K562 (cell line): ENCODE data around the gene RALGPS1. TPM values are rescaled to one million over a fixed set of nuclear protein-coding genes. Genes with fewer than 3 reads are reported as not detected.

Experiments used
- ATAC-seq: fragments of 200-7000 bp; cut with Tn5 transposase; 3 replicates; pipeline ENCODE4 v1.9.1; 2020; ENCODE audit warnings: moderate library complexity
- BruUV-seq: library from RNA; stranded (reverse); fragments of 400-500 nt; replicated peaks from 2 replicates; lab custom pipeline; 2021; lab: Mats Ljungman, UMichigan
- CTCF ChIA-PET: fragments of 300-600 bp; formaldehyde crosslinking; extraction: SDS; loops from one replicate; lab custom pipeline; 2021; ENCODE audit warnings: low intra/inter-chr PET ratio; lab: Yijun Ruan, JAX
- POLR2A ChIA-PET: fragments of 300-600, 350-650 bp; sonication (Branson Sonifier 250); formaldehyde crosslinking; extraction: SDS; loops from one replicate; lab custom pipeline; 2021; ENCODE audit warnings: antibody characterized with exemption, inconsistent platforms; lab: Yijun Ruan, JAX
- DNase-seq, 4 experiments: peaks; one replicate each; pipeline versions ENCODE4 v3.0.0 to v3.0.0-alpha.2; 2011 to 2018; ENCODE audit warnings: low spot score in 3 of 4, mixed read lengths in 3 of 4; ENCODE audit errors: extremely low read depth in 1 of 4
- FAIRE-seq: peaks from 2 replicates; lab custom pipeline; 2011; peaks lifted over from hg19 to GRCh38; lab: Jason Lieb, UNC
- H2AFZ ChIP-seq: 2 replicates; pipeline ENCODE4 v1.6.0; 2011; ENCODE audit warnings: low read depth, low read length, control low read depth, inconsistent platforms
- H3K27ac ChIP-seq: fragments of 200-600 bp; 3 replicates; pipeline ENCODE4 v1.8.0; 2011; ENCODE audit warnings: low read depth, mild to moderate bottlenecking, control low read depth, inconsistent platforms, low read length, moderate library complexity, mixed read lengths; ENCODE audit errors: extremely low read depth
- H3K27me3 ChIP-seq, 2 experiments: fragments of 300-600 bp in 1 of 2; 2 replicates in 1 of 2; 3 replicates in 1 of 2; pipeline versions ENCODE4 v1.6.0 to v1.8.0; 2011; ENCODE audit warnings: inconsistent platforms in 2 of 2, low read length in 2 of 2, mild to moderate bottlenecking in 1 of 2, mixed read lengths in 1 of 2, moderate library complexity in 1 of 2; ENCODE audit not compliant: control insufficient read depth in 2 of 2, insufficient read depth in 2 of 2
- H3K36me3 ChIP-seq: fragments of 300-600 bp; 3 replicates; pipeline ENCODE4 v1.8.0; 2011; ENCODE audit warnings: mild to moderate bottlenecking, low read length, inconsistent platforms; ENCODE audit not compliant: control insufficient read depth, insufficient read depth
- H3K4me1 ChIP-seq, 2 experiments: fragments of 200-600 bp in 1 of 2; replicated peaks in 1 of 2; 2 replicates in 1 of 2; 3 replicates in 1 of 2; pipeline versions ENCODE4 v1.5.1 to v1.8.0; 2011; ENCODE audit warnings: inconsistent platforms in 2 of 2, low read length in 2 of 2, mild to moderate bottlenecking in 1 of 2, mixed read lengths in 1 of 2, moderate library complexity in 1 of 2; ENCODE audit not compliant: control insufficient read depth in 2 of 2, insufficient read depth in 2 of 2
- H3K4me2 ChIP-seq: 2 replicates; pipeline ENCODE4 v1.6.1; 2011; ENCODE audit warnings: low read length, control low read depth, inconsistent platforms, mixed read lengths; ENCODE audit not compliant: insufficient read depth
- H3K4me3 ChIP-seq: fragments of 200-600 bp; sonication (generic), shearing (Covaris generic); 2 replicates; pipeline ENCODE4 v1.5.1; 2016; ENCODE audit warnings: control low read depth, inconsistent platforms
- H3K79me2 ChIP-seq: fragments of 200-600 bp; 3 replicates; pipeline ENCODE4 v1.8.0; 2011; ENCODE audit warnings: low read length, inconsistent platforms; ENCODE audit not compliant: control insufficient read depth, insufficient read depth
- H3K9ac ChIP-seq, 2 experiments: 2 replicates each; pipeline versions ENCODE4 v1.6.0 to v1.6.1; 2011; ENCODE audit warnings: low read depth in 2 of 2, low read length in 2 of 2, control low read depth in 1 of 2, inconsistent platforms in 1 of 2, mild to moderate bottlenecking in 1 of 2, mixed read lengths in 1 of 2; ENCODE audit not compliant: insufficient read depth in 1 of 2
- H3K9me1 ChIP-seq: one replicate; pipeline ENCODE4 v1.6.0; 2011; ENCODE audit warnings: inconsistent platforms, mild to moderate bottlenecking, low read length, moderate library complexity; ENCODE audit not compliant: control insufficient read depth, insufficient read depth
- H3K9me3 ChIP-seq: replicated peaks from 2 replicates; pipeline ENCODE4 v1.5.1; 2011; ENCODE audit warnings: low read depth, low read length, inconsistent platforms; ENCODE audit not compliant: control insufficient read depth, insufficient read depth
- H4K20me1 ChIP-seq: replicated peaks from 2 replicates; pipeline ENCODE4 v1.6.1; 2011; ENCODE audit warnings: low read length, inconsistent platforms, mixed read lengths; ENCODE audit not compliant: control insufficient read depth, insufficient read depth
- EP400 ChIP-seq: fragments of 450-650 bp; IDR thresholded peaks from 2 replicates; pipeline ENCODE4 v1.6.1; 2017; ENCODE audit warnings: antibody characterized with exemption, mild to moderate bottlenecking, moderate library complexity
- ESRRA ChIP-seq: fragments of 450-650 bp; IDR thresholded peaks from 2 replicates; pipeline ENCODE4 v1.6.1; 2014; ENCODE audit warnings: low read depth, mild to moderate bottlenecking, moderate library complexity, borderline replicate concordance
- KDM1A ChIP-seq, 2 experiments: fragments of 450-650 bp; IDR thresholded peaks; 2 replicates each; pipeline ENCODE4 v1.6.1; 2016; ENCODE audit warnings: mild to moderate bottlenecking in 2 of 2
- KDM4B ChIP-seq, 2 experiments: fragments of 450-650 bp in 1 of 2; sonication (generic) in 1 of 2; IDR thresholded peaks; 2 replicates each; pipeline ENCODE4 v1.6.1; 2016 to 2017; ENCODE audit warnings: borderline replicate concordance in 2 of 2, antibody characterized with exemption in 1 of 2, low read depth in 1 of 2, mild to moderate bottlenecking in 1 of 2
- MAFG ChIP-seq: fragments of 450-650 bp; conservative IDR thresholded peaks from 2 replicates; pipeline ENCODE4 v1.6.1; 2016; ENCODE audit warnings: missing genetic modification characterization, missing compliant biosample characterization
- PATZ1 ChIP-seq: fragments of 250-450 bp; sonication (Bioruptor Pico); IDR thresholded peaks from 2 replicates; pipeline ENCODE4 v1.5.0; 2020; ENCODE audit warnings: mild to moderate bottlenecking, borderline replicate concordance
- PHF20 ChIP-seq: fragments of 450-650 bp; IDR thresholded peaks from 2 replicates; pipeline ENCODE4 v1.6.1; 2018; ENCODE audit not compliant: partially characterized antibody
- SREBF1 ChIP-seq: fragments of 150-350 bp; IDR thresholded peaks from 2 replicates; pipeline ENCODE4 v1.6.1; 2014; ENCODE audit warnings: antibody characterized with exemption, low read depth, low read length, borderline replicate concordance
- TAF1 ChIP-seq: IDR thresholded peaks from 2 replicates; pipeline ENCODE4 v1.6.1; 2011; ENCODE audit warnings: mild to moderate bottlenecking, low read length, moderate library complexity; ENCODE audit not compliant: insufficient read depth, control insufficient read depth, severe bottlenecking; ENCODE audit errors: extremely low read depth
- TEAD2 ChIP-seq: fragments of 450-650 bp; IDR thresholded peaks from 2 replicates; pipeline ENCODE4 v1.6.1; 2016; ENCODE audit warnings: missing genetic modification characterization, control low read depth, missing compliant biosample characterization
- ZBTB26 ChIP-seq: fragments of 450-650 bp; formaldehyde crosslinking; IDR thresholded peaks from 2 replicates; pipeline ENCODE4 v1.4.0; 2022; ENCODE audit warnings: missing genetic modification characterization
- ZNF3 ChIP-seq: fragments of 250-450 bp; sonication (Bioruptor Pico); IDR thresholded peaks from 2 replicates; pipeline ENCODE4 v1.5.0; 2021; ENCODE audit warnings: mild to moderate bottlenecking, moderate library complexity
- ZNF57 ChIP-seq: fragments of 450-650 bp; formaldehyde crosslinking; IDR thresholded peaks from 2 replicates; pipeline ENCODE4 v1.4.0; 2020; ENCODE audit warnings: mild to moderate bottlenecking, moderate library complexity
- ZNF696 ChIP-seq: fragments of 250-450 bp; sonication (Bioruptor Pico); conservative IDR thresholded peaks from 2 replicates; pipeline ENCODE4 v1.4.0; 2020; ENCODE audit warnings: mild to moderate bottlenecking, moderate library complexity
- WGBS: fragments of 100-300 bp; shearing (Covaris generic); methylation state at CpG from one replicate; pipeline ENCODE4 v1.1.6; 2016; ENCODE audit warnings: low coverage, mixed read lengths; ENCODE audit not compliant: insufficient coverage; ENCODE audit errors: missing lambda C conversion rate; 5-methylcytosine and 5-hydroxymethylcytosine counted together
- in situ Hi-C: fragments of 300-500 bp; cut with MboI; formaldehyde crosslinking; loops from 4 replicates; pipeline ENCODE4 v1.15.0; 2018; ENCODE audit warnings: inconsistent platforms, mixed read lengths
- intact Hi-C: fragments of 100-400 bp; cut with micrococcal nuclease; formaldehyde crosslinking; loops from 2 replicates; pipeline ENCODE4 v1.14.2; 2022
- polyA plus RNA-seq, 8 experiments: library from polyadenylated mRNA; depleted of rRNA in 4 of 8; stranded (reverse) in 5 of 8; unstranded in 3 of 8; fragments of >200 nt; fragmentation: Nextera tagmentation in 2 of 8; fragmentation: Illumina TruSeq in 1 of 8; extraction: Ambion mirVana in 2 of 8; extraction: Trizol in 1 of 8; gene quantifications; 2 replicates each; pipeline versions ENCODE4 v1.2.1 to v1.2.3, GENCODE V29; 2011 to 2014; ENCODE audit warnings: inconsistent platforms in 1 of 8, missing spikeins in 1 of 8
- total RNA-seq, 7 experiments: library from RNA; depleted of rRNA in 6 of 7; stranded (reverse); fragments of >200 nt in 6 of 7; fragmentation: Illumina TruSeq in 2 of 7; extraction: Trizol in 2 of 7; gene quantifications; 2 replicates each; pipeline versions ENCODE4 v1.2.1 to v1.2.3, GENCODE V29; 2011 to 2021; ENCODE audit warnings: low replicate concordance in 1 of 7
- TF ChIP-seq, protein P1 (sequence below): fragments of 450-650 bp; formaldehyde crosslinking; IDR thresholded peaks from 2 replicates; pipeline ENCODE4 v1.4.0; 2022; ENCODE audit warnings: missing genetic modification characterization
- TF ChIP-seq, protein P2 (sequence below): fragments of 250-450 bp; sonication (Bioruptor Pico); IDR thresholded peaks from 2 replicates; pipeline ENCODE4 v1.4.0; 2020; ENCODE audit warnings: mild to moderate bottlenecking
- TF ChIP-seq, protein P3 (sequence below): fragments of 250-450 bp; sonication (Bioruptor Pico); IDR thresholded peaks from 2 replicates; pipeline ENCODE4 v1.5.0; 2021

Gene RALGPS1
- total and polyA plus RNA-seq, 9 of the 15 experiments (the other 6 are each of a cell fraction or from before 2014, with no cell fraction given), result 0.04 to 2.6 (median 1.5) TPM

DNA sequence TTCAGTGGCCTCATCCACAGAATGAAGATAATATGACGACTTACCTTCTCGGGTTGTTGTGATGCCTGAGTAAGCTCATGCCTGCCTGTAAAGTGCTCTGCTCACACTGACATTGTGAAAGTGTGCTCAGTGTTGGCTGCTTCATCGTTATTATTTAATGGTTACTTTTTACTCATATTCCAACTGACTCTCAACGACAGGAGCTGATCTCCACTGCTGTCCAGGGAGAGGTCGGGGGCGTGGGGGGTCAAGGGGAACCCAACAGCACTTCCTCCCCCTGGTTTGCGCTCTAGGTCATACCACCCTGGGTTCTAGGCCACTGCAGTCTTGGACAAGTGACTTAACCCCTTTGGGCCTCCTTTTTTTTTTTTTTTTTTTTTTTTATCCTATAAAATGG, 260.7 kb downstream of the RALGPS1 start:
- Histone ChIP-seq H4K20me1 (no peaks in the 10 kb centered on the region; the same call in 1 of the 2 replicates), H3K79me2 (no peaks in the 10 kb centered on the region), H3K9ac (no peak overlapping the region), H3K4me1 (no peaks in the 10 kb centered on the region), H3K36me3 (no peaks in the 10 kb centered on the region), H2AFZ (no peak overlapping the region), H3K27ac (no peak overlapping the region), H3K27me3 (peaks cover 0 to 4% of the 10 kb centered on the region in 2 experiments; a peak in 1 of 5 replicates), H3K9me3 (no peaks in the 10 kb centered on the region), H3K9me1 (no peaks in the 10 kb centered on the region), H3K4me2 (no peak overlapping the region), H3K4me3 (no peak overlapping the region)
- ChIA-PET CTCF (no interaction called here), POLR2A (no interaction called here)
- FAIRE-seq (no peak), ATAC-seq (no peak), DNase-seq (no peak)
- BruUV-seq, result no TSS peak
- 30% methylated on average over 6 of the region's 7 CpGs for WGBS
- in situ Hi-C loops, result no loop called here
- intact Hi-C loops, result no loop called here
- no peak for TF ChIP-seq KDM1A (IDR thresholded peaks at IDR 0.05)
- no peak for TF ChIP-seq PHF20
- no peak for TF ChIP-seq ZBTB26 (CRISPR knock-in tag)
- TF ChIP-seq, protein P1, sequence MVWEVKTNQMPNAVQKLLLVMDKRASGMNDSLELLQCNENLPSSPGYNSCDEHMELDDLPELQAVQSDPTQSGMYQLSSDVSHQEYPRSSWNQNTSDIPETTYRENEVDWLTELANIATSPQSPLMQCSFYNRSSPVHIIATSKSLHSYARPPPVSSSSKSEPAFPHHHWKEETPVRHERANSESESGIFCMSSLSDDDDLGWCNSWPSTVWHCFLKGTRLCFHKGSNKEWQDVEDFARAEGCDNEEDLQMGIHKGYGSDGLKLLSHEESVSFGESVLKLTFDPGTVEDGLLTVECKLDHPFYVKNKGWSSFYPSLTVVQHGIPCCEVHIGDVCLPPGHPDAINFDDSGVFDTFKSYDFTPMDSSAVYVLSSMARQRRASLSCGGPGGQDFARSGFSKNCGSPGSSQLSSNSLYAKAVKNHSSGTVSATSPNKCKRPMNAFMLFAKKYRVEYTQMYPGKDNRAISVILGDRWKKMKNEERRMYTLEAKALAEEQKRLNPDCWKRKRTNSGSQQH (CRISPR knock-in tag), result no peak
- TF ChIP-seq ZNF57, result no peak
- TF ChIP-seq TAF1, result no peak
- no peak for TF ChIP-seq ZNF696 (CRISPR knock-in tag)
- no peak for TF ChIP-seq ESRRA
- TF ChIP-seq MAFG (tag), result no peak
- no peak for TF ChIP-seq PATZ1 (CRISPR knock-in tag)
- no peak for TF ChIP-seq KDM4B (IDR thresholded peaks at IDR 0.05; ENCODE audit: borderline replicate concordance in 2 of 2, low read depth in 1 of 2)
- TF ChIP-seq ZNF3 (CRISPR knock-in tag), result no peak
- TF ChIP-seq, protein P2, sequence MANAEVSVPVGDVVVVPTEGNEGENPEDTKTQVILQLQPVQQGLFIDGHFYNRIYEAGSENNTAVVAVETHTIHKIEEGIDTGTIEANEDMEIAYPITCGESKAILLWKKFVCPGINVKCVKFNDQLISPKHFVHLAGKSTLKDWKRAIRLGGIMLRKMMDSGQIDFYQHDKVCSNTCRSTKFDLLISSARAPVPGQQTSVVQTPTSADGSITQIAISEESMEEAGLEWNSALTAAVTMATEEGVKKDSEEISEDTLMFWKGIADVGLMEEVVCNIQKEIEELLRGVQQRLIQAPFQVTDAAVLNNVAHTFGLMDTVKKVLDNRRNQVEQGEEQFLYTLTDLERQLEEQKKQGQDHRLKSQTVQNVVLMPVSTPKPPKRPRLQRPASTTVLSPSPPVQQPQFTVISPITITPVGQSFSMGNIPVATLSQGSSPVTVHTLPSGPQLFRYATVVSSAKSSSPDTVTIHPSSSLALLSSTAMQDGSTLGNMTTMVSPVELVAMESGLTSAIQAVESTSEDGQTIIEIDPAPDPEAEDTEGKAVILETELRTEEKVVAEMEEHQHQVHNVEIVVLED, result no peak
- no peak for TF ChIP-seq EP400
- no peak for TF ChIP-seq TEAD2 (tag)
- TF ChIP-seq, protein P3, sequence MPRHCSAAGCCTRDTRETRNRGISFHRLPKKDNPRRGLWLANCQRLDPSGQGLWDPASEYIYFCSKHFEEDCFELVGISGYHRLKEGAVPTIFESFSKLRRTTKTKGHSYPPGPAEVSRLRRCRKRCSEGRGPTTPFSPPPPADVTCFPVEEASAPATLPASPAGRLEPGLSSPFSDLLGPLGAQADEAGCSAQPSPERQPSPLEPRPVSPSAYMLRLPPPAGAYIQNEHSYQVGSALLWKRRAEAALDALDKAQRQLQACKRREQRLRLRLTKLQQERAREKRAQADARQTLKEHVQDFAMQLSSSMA (CRISPR knock-in tag), result no peak
- no peak for TF ChIP-seq SREBF1
